HG02623 (cell line): ENCODE results near the gene CXorf65.

ENCODE experiments used
- ATAC-seq: cut with Tn5 transposase; IDR thresholded peaks from one replicate; pipeline ENCODE4 v1.9.1; 2021; ENCODE audit warnings: moderate library complexity; ENCODE audit not compliant: unreplicated experiment

CXorf65 gene

DNA sequence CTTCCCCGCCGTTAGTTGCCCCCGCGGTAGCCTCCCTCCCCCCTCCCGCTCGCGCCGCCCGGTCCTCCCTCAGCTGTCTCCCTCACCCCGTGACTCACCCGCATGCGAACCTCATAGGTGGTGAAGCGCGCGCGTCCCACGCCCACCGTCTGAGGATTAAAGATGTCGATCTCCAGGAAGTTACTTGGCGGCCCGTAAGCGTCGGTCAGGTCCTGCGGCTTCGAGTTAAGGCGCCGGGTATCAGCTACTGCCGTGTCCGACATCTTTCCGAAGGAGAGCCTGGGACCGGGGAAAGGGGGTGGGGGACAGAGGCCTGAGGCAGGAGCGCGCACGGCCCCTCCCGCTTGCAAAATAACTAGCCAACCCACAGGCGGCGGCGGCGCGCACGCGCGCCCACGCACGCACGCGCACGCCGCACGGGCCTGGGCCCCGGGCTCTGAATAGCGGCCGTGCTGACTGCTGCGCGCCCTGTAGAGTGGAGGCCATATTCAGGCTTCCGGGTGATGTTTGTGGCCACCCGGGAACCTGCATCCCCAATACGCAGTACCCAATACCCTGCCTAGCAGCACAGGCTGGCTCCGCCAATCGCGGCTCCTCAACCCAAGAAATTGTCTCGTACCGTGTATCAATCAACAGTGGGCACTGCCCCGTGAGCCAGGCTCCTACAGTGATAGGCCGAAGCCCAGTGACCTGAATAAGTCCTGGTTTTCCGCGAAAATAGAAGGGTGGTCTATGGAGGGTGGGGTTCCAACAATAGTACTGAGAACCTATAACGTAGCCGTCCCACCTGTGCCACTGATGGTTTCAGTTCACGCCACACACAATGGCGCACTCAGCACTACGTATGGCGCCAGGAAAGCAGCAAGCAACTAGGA is 38.3 kb downstream of the CXorf65 start, which contains the start of gene SNX12:
SNX12 (minus strand) TSS at position 291 of the 875 bp plus-strand sequence; CDS start at position 263, 28 bp downstream.
- ATAC-seq, result peak; percentile 97

DNA sequence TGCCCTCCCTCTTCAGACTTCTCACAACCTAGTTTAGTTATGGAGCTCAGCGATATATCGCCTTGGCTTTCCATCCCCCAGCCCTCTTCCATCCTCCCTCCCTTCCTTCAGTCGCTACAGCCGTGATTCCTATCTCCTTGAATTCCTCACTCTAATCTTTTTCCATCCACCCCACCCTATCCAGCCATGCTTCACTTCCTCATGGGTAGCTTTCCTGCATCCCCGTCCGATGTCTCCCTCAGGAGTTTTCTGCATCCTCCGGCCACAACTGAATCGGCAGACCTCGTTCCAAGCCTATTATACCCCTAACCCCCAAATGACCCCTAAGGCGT is 38.9 kb downstream of the CXorf65 start:
- no peak for ATAC-seq

DNA sequence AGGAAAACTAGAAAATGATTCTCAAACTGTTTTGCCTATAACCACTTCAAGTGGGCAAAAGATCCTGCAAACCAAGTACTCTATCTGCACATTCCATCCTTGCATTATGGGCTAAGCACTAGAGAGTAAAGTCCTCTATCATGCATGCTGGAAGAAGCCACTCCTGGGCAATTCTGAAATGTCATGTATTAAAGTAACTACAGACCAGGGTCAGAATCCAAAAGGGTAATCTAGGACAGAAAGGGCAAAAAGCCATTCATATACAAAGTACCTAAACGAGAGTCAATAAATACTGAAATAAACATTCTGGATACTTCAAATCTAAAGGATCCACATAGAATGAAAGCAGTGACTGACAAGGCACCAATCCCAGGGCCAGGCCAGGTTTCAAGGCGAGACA is 39.5 kb downstream of the CXorf65 start:
- no peak for ATAC-seq

DNA sequence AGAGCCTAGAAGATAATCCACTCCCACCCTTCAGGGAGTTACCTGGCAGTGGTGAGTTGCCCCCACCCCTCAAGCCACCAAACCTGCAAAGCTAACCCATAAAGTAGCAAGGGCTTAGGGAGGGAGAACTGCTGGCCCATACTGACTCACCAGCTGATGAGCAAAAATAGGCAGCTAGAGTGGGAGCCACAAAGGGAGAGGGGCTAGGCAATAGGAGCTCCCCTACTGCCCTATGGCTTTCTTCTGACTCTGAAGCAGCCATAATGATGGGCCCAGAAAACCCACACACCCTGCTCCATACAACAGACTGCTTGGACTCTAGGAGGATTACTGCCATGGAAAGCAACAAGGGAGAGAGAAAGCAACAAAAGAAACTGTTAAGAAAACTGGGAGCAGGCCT is 46.4 kb downstream of the CXorf65 start:
- no peak for ATAC-seq

DNA sequence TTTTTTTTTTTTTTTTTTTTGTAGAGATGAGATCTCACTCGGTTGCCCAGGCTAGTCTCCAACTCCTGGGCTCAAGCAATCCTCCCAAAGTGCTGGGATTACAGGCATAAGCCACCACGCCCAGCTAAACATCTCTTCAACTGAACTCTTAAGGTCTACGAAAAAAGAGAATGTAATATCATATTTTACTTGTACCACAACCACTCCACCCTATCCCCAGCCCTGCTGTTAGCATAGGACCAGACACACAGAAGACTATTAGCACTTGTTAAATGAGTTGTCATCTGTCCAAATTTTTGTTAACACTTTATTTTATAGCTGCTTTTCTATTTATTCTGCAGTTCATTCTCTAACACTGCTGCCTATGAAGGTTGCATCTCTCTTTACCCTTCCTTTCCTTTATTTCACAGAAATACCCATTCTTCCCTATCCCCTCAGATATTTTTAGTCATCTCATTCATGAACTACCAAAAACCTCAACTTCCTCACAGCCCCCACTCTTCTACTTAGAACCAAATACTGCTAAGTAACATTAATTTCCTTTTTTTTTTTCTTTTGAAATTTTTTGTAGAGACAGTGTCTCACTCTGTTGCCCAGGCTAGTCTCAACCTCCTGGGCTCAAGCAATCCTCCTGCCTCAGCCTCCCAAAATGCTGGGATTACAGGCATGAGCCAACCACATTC is 48.6 kb downstream of the CXorf65 start:
- no peak for ATAC-seq

DNA sequence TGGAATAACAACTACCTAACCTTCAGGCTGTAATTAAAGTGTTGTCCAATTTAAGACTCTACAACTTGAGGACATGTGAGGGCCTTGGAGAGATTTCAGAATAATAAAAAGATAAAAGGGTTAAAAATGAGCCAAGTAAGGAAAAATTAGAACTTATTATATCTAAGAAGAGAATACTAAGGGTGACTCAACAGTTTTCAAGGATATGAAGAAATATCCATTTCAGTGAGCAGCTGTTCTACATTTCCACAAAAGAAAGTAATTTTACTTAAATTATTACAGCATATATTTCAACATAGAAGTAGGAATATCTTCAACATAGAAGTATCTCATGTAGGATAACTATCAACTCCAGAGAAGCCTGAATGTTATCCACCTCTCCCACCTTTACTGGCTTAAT is 49.7 kb downstream of the CXorf65 start:
- ATAC-seq, result no peak
